PC-9 (cell line): ENCODE measurements around the gene GPR108. TPM values are rescaled to one million over a fixed set of nuclear protein-coding genes. Genes with fewer than 3 reads are reported as not detected.

Experiments used
- BruUV-seq: library from RNA; stranded (reverse); fragments of 400-500 nt; replicated peaks from 2 replicates; lab custom pipeline; 2021; lab: Mats Ljungman, UMichigan
- CTCF ChIA-PET: fragments of 300-600 bp; sonication (Branson Sonifier 250); formaldehyde crosslinking; loops from one replicate; lab custom pipeline; 2022; ENCODE audit warnings: antibody characterized with exemption; lab: Charles Lee
- POLR2A ChIA-PET: fragments of 300-600 bp; sonication (Branson Sonifier 250); formaldehyde crosslinking; loops from one replicate; lab custom pipeline; 2022; ENCODE audit warnings: antibody characterized with exemption; ENCODE audit not compliant: unreplicated experiment; lab: Charles Lee
- DNase-seq, 2 experiments: peaks; one replicate each; pipeline versions ENCODE4 v3.0.0 to v3.0.0-alpha.2; 2015 to 2022; ENCODE audit warnings: mixed read lengths in 1 of 2
- H2AFZ ChIP-seq: fragments of 200-600 bp; sonication (generic); 2 replicates; pipeline ENCODE4 v1.8.1; 2017; ENCODE audit warnings: antibody characterized with exemption
- H3F3A ChIP-seq: fragments of 200-600 bp; sonication (generic); 2 replicates; pipeline ENCODE4 v1.8.1; 2017; ENCODE audit warnings: antibody characterized with exemption, mild to moderate bottlenecking, low read depth; ENCODE audit not compliant: insufficient read depth
- H3K27ac ChIP-seq: fragments of 200-600 bp; sonication (generic); 2 replicates; pipeline ENCODE4 v1.6.1; 2016; ENCODE audit warnings: mixed run types
- H3K27me3 ChIP-seq: fragments of 200-600 bp; sonication (generic); 2 replicates; pipeline ENCODE4 v1.6.1; 2016; ENCODE audit warnings: low read depth, mixed run types; ENCODE audit not compliant: insufficient read depth
- H3K36me3 ChIP-seq: fragments of 200-600 bp; sonication (generic); 2 replicates; pipeline ENCODE4 v1.6.1; 2016; ENCODE audit warnings: low read depth, mixed run types
- H3K4me1 ChIP-seq: fragments of 200-600 bp; sonication (generic); replicated peaks from 2 replicates; pipeline ENCODE4 v1.6.1; 2016; ENCODE audit warnings: mixed run types; ENCODE audit not compliant: insufficient read depth
- H3K4me2 ChIP-seq: fragments of 200-600 bp; sonication (generic); 2 replicates; pipeline ENCODE4 v1.6.1; 2017; ENCODE audit warnings: mixed run types
- H3K4me3 ChIP-seq: fragments of 200-600 bp; sonication (generic); 2 replicates; pipeline ENCODE4 v1.6.1; 2016; ENCODE audit warnings: mixed run types
- H3K79me2 ChIP-seq: fragments of 200-600 bp; sonication (generic); 2 replicates; pipeline ENCODE4 v1.6.1; 2017; ENCODE audit warnings: low read depth, mixed run types
- H3K9me2 ChIP-seq: fragments of 200-600 bp; sonication (generic); 2 replicates; pipeline ENCODE4 v1.8.1; 2017; ENCODE audit warnings: mild to moderate bottlenecking; ENCODE audit not compliant: insufficient read depth
- H3K9me3 ChIP-seq: fragments of 200-600 bp; sonication (generic); 2 replicates; pipeline ENCODE4 v1.8.1; 2016; ENCODE audit warnings: low read depth; ENCODE audit not compliant: insufficient read depth
- H4K20me1 ChIP-seq: fragments of 200-600 bp; sonication (generic); 2 replicates; pipeline ENCODE4 v1.8.1; 2017; ENCODE audit not compliant: insufficient read depth
- CTCF ChIP-seq: fragments of 200-600 bp; sonication (generic); conservative IDR thresholded peaks from 2 replicates; pipeline ENCODE4 v1.6.1; 2017; ENCODE audit warnings: mixed run types, antibody characterized with exemption, mild to moderate bottlenecking, moderate library complexity
- EZH2 ChIP-seq: fragments of 200-600 bp; sonication (generic); IDR thresholded peaks from 2 replicates; pipeline ENCODE4 v1.8.0; 2017; ENCODE audit warnings: antibody characterized with exemption, low read depth
- intact Hi-C: fragments of 100-400 bp; cut with micrococcal nuclease; formaldehyde crosslinking; loops from one replicate; pipeline ENCODE4 v1.10.0; 2022; ENCODE audit not compliant: unreplicated experiment
- total RNA-seq: library from RNA; stranded (reverse); gene quantifications from 2 replicates; pipeline ENCODE4 v1.2.3, GENCODE V29; 2021

Gene GPR108
- total RNA-seq, 1 experiment from 2014 or later, result 66.8 TPM

- Histone ChIP-seq H2AFZ (no peak overlapping the region), H3K79me2 (no peaks in the 10 kb centered on the region), H3K4me1 (no peaks in the 10 kb centered on the region), H3K27me3 (no peaks in the 10 kb centered on the region), H3K4me2 (no peak overlapping the region), H3K27ac (no peak overlapping the region), H3F3A (no peaks in the 10 kb centered on the region; the same call in 1 of the 2 replicates), H3K9me2 (no peaks in the 10 kb centered on the region), H3K36me3 (no peaks in the 10 kb centered on the region), H3K9me3 (no peaks in the 10 kb centered on the region), H3K4me3 (no peak overlapping the region), H4K20me1 (no peaks in the 10 kb centered on the region)
- CTCF ChIA-PET, result no interaction called here
- intact Hi-C loops, result no loop called here
- TF ChIP-seq CTCF, result no peak
- no peak for TF ChIP-seq EZH2
- DNase-seq, result no peak
- no TSS peak for BruUV-seq
- POLR2A ChIA-PET, result interaction anchor here (0.6 kb wide), 1 partner anchor 29 kb away, joined by 16 read pairs; no protein-coding TSS in a partner anchor
These were observed 37.7 kb upstream of the GPR108 start for GRCh38 chr19:6774821-6775707.

DNA sequence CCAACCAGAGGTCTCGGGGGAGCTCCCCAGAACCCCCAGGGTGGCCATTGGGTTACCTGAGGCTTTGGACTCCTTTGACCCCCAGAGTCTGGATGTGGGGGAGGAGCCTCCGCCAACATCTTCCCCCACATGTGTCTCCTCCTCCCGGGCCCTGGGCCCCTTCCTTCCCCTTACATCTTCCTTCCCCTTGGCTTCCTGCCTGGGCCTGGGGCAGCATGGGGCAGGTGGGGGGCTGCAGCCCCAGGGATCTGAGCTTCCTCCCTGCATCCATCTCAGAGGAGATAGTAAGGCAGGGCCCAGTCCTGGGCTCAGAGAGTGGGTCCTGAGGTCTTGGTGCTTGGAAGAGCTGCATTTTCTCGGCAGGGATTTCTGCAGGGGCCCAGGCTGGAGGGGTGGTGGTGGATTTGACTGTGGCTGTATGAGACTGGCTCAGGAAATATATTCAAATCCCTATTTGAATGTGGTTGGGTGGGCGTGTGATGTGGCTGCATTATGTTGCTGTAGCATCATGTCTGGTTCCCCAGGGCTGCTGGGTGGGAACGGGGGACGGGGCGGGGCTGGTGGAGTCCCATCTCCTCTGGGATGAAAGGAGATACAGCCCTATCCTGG, 36.0 kb upstream of the GPR108 start:
- no peaks in the 10 kb centered on the region for H3K79me2 ChIP-seq
- BruUV-seq, result no TSS peak
- H3K27me3 ChIP-seq, result no peaks in the 10 kb centered on the region
- CTCF ChIA-PET, result no interaction called here
- DNase-seq, result no peak
- H3F3A ChIP-seq, result peaks cover 7% of the 10 kb centered on the region; the same call in 1 of the 2 replicates
- H3K4me2 ChIP-seq, result no peak overlapping the region
- intact Hi-C loops, result no loop called here
- H3K9me3 ChIP-seq, result no peaks in the 10 kb centered on the region
- H4K20me1 ChIP-seq, result no peaks in the 10 kb centered on the region
- no peaks in the 10 kb centered on the region for H3K36me3 ChIP-seq
- H3K9me2 ChIP-seq, result no peaks in the 10 kb centered on the region
- TF ChIP-seq CTCF (no peak), EZH2 (no peak)
- H3K27ac ChIP-seq, result no peak overlapping the region
- no peak overlapping the region for H3K4me3 ChIP-seq
- H3K4me1 ChIP-seq, result no peaks in the 10 kb centered on the region
- no peak overlapping the region for H2AFZ ChIP-seq
- POLR2A ChIA-PET, result interaction anchor here (0.6 kb wide), 1 partner anchor 76 kb away, joined by 9 read pairs; no protein-coding TSS in a partner anchor

GRCh38 chr19:6772866-6773322, 35.5 kb upstream of the GPR108 start:
- no peaks in the 10 kb centered on the region for H3K9me3 ChIP-seq
- no peaks in the 10 kb centered on the region for H4K20me1 ChIP-seq
- no peak overlapping the region for H3K4me3 ChIP-seq
- intact Hi-C loops, result no loop called here
- H3K27me3 ChIP-seq, result no peaks in the 10 kb centered on the region
- peaks cover 12% of the 10 kb centered on the region; the same call in 1 of the 2 replicates for H3F3A ChIP-seq
- BruUV-seq, result no TSS peak
- H3K9me2 ChIP-seq, result no peaks in the 10 kb centered on the region
- no peaks in the 10 kb centered on the region for H3K4me1 ChIP-seq
- ChIA-PET POLR2A (interaction anchor here (0.6 kb wide), 1 partner anchor 76 kb away, joined by 9 read pairs; no protein-coding TSS in a partner anchor), CTCF (interaction anchor here (0.7 kb wide), 1 partner anchor 28 kb away, joined by 3 read pairs; no protein-coding TSS in a partner anchor)
- no peaks in the 10 kb centered on the region for H3K36me3 ChIP-seq
- H3K4me2 ChIP-seq, result no peak overlapping the region
- TF ChIP-seq EZH2 (no peak), CTCF (no peak)
- no peak for DNase-seq
- no peak overlapping the region for H2AFZ ChIP-seq
- no peak overlapping the region for H3K27ac ChIP-seq
- H3K79me2 ChIP-seq, result no peaks in the 10 kb centered on the region
